Measurements from ENCODE around the gene KDM4D.
"Not testable (repeated sequence)": the region's sequence is repeated elsewhere in the genome, so short reads cannot be mapped to it uniquely, and the experiment has no call there.

Gene KDM4D

GRCh38 chr11:95003716-95004115 is 30.2 kb downstream of the KDM4D start:
- CTCF ChIA-PET: no interaction called here
- POLR2A ChIA-PET: no interaction called here
- DNase-seq (ENCODE audit: extremely low spot score): no peak
- TF ChIP-seq FOXK2 (IDR thresholded peaks at IDR 0.05) (no peak), CTBP1 (IDR thresholded peaks at IDR 0.05; ENCODE audit: borderline replicate concordance) (no peak), NFRKB (IDR thresholded peaks at IDR 0.05) (no peak), LEF1 (IDR thresholded peaks at IDR 0.05; ENCODE audit: borderline replicate concordance) (no peak), HDGF (IDR thresholded peaks at IDR 0.05; ENCODE audit: borderline replicate concordance) (no peak), BHLHE40 (IDR thresholded peaks at IDR 0.05; ENCODE audit: borderline replicate concordance) (no peak), FOXM1 (IDR thresholded peaks at IDR 0.05; ENCODE audit: borderline replicate concordance) (no peak), ZNF384 (IDR thresholded peaks at IDR 0.05) (no peak), SP1 (IDR thresholded peaks at IDR 0.05) (no peak), ARNT (IDR thresholded peaks at IDR 0.05) (no peak), SUZ12 (IDR thresholded peaks at IDR 0.05) (no peak), TARDBP (IDR thresholded peaks at IDR 0.05) (no peak)

GRCh38 chr11:95005642-95006041 is 32.1 kb downstream of the KDM4D start:
- no peak for DNase-seq (ENCODE audit: extremely low spot score)
- TF ChIP-seq TARDBP (IDR thresholded peaks at IDR 0.05): no peak
- TF ChIP-seq ELF4 (IDR thresholded peaks at IDR 0.05): no peak
- TF ChIP-seq LEF1 (IDR thresholded peaks at IDR 0.05; ENCODE audit: borderline replicate concordance): no peak
- TF ChIP-seq FOXA1 (IDR thresholded peaks at IDR 0.05): no peak
- TF ChIP-seq CTBP1 (IDR thresholded peaks at IDR 0.05; ENCODE audit: borderline replicate concordance): no peak
- TF ChIP-seq PKNOX1 (IDR thresholded peaks at IDR 0.05): no peak
- no peak for TF ChIP-seq BHLHE40 (IDR thresholded peaks at IDR 0.05; ENCODE audit: borderline replicate concordance)
- TF ChIP-seq ARNT (IDR thresholded peaks at IDR 0.05): no peak
- TF ChIP-seq SUZ12 (IDR thresholded peaks at IDR 0.05): no peak
- TF ChIP-seq SP1 (IDR thresholded peaks at IDR 0.05): no peak
- TF ChIP-seq ZNF384 (IDR thresholded peaks at IDR 0.05): no peak
- TF ChIP-seq HDGF (IDR thresholded peaks at IDR 0.05; ENCODE audit: borderline replicate concordance): no peak
- TF ChIP-seq FOXM1 (IDR thresholded peaks at IDR 0.05; ENCODE audit: borderline replicate concordance): no peak
- no peak for TF ChIP-seq L3MBTL2 (conservative IDR thresholded peaks at IDR 0.05)
- no peak for TF ChIP-seq FOXK2 (IDR thresholded peaks at IDR 0.05)
- no peak for TF ChIP-seq NFRKB (IDR thresholded peaks at IDR 0.05)
- ChIA-PET CTCF (no interaction called here), POLR2A (no interaction called here)

DNA sequence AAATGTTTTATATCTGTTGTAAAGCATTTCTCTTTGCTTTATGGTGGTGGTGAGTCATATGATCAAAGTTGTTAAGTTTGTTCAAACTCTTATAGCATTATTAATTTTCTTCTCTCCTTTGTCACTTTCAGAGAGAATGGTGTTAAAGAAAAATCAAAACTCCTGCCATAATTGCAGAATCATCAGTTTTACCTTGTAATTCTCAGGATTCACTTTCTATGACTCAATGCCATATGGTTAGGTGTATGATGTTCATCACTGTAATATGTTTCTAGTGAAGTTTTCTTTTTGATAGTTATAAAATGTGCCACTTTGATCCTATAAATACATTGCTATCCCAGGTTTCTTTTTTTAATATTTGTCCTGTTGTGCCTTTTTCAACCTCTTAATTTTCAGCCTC is 37.9 kb downstream of the KDM4D start:
- ChIA-PET POLR2A (no interaction called here), CTCF (no interaction called here)
- TF ChIP-seq PKNOX1 (IDR thresholded peaks at IDR 0.05): no peak
- TF ChIP-seq FOXA1 (IDR thresholded peaks at IDR 0.05): no peak
- TF ChIP-seq L3MBTL2 (conservative IDR thresholded peaks at IDR 0.05): no peak
- TF ChIP-seq CTBP1 (IDR thresholded peaks at IDR 0.05; ENCODE audit: borderline replicate concordance): no peak
- TF ChIP-seq SUZ12 (IDR thresholded peaks at IDR 0.05): no peak
- TF ChIP-seq TARDBP (IDR thresholded peaks at IDR 0.05): no peak
- no peak for TF ChIP-seq SP1 (IDR thresholded peaks at IDR 0.05)
- no peak for DNase-seq (ENCODE audit: extremely low spot score)

GRCh38 chr11:95014184-95014821 is 40.8 kb downstream of the KDM4D start:
- CTCF ChIA-PET: no interaction called here
- no peak for DNase-seq (ENCODE audit: extremely low spot score)
- TF ChIP-seq PKNOX1 (IDR thresholded peaks at IDR 0.05): no peak
- no peak for TF ChIP-seq LEF1 (IDR thresholded peaks at IDR 0.05; ENCODE audit: borderline replicate concordance)
- no peak for TF ChIP-seq ARNT (IDR thresholded peaks at IDR 0.05)
- TF ChIP-seq SP1 (IDR thresholded peaks at IDR 0.05): no peak
- no peak for TF ChIP-seq HDGF (IDR thresholded peaks at IDR 0.05; ENCODE audit: borderline replicate concordance)
- TF ChIP-seq FOXA1 (IDR thresholded peaks at IDR 0.05): no peak
- no peak for TF ChIP-seq FOXM1 (IDR thresholded peaks at IDR 0.05; ENCODE audit: borderline replicate concordance)
- TF ChIP-seq ZNF384 (IDR thresholded peaks at IDR 0.05): no peak
- no peak for TF ChIP-seq CTBP1 (IDR thresholded peaks at IDR 0.05; ENCODE audit: borderline replicate concordance)
- TF ChIP-seq L3MBTL2 (conservative IDR thresholded peaks at IDR 0.05): no peak
- TF ChIP-seq SUZ12 (IDR thresholded peaks at IDR 0.05): no peak
- no peak for TF ChIP-seq NFRKB (IDR thresholded peaks at IDR 0.05)
- TF ChIP-seq ELF4 (IDR thresholded peaks at IDR 0.05): no peak
- TF ChIP-seq TARDBP (IDR thresholded peaks at IDR 0.05): no peak
- POLR2A ChIA-PET: no interaction called here

DNA sequence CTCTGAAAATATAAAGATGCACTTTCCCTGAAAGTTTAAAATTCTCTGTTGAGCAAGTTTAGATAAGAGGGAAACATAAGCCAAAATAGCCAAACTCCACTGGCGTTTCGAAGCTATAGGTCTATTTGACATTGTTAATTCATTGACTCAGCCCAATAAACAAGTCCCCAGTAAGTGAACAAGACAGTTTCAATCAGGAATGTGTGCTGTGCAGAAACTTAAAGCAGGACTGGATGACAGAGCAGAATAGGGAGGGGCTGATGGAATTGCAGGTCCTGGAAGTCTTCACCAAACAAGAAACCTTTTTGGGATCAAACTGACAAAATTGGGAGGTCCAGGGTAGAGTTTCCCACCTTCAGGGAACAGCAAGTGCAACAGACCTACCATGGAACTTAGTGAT is 42.6 kb downstream of the KDM4D start:
- ChIA-PET POLR2A (no interaction called here), CTCF (interaction anchor here (0.5 kb wide), 1 partner anchor 245 kb away, joined by 3 read pairs; no protein-coding TSS in a partner anchor)
- no peak for TF ChIP-seq BHLHE40 (IDR thresholded peaks at IDR 0.05; ENCODE audit: borderline replicate concordance)
- TF ChIP-seq L3MBTL2 (conservative IDR thresholded peaks at IDR 0.05): no peak
- no peak for TF ChIP-seq LEF1 (IDR thresholded peaks at IDR 0.05; ENCODE audit: borderline replicate concordance)
- TF ChIP-seq TARDBP (IDR thresholded peaks at IDR 0.05): no peak
- no peak for DNase-seq (ENCODE audit: extremely low spot score)

GRCh38 chr11:95021468-95021867 is 48.0 kb downstream of the KDM4D start:
- CTCF ChIA-PET; DNase-seq (ENCODE audit: extremely low spot score); POLR2A ChIA-PET: not testable (repeated sequence)

- TF ChIP-seq NFRKB (IDR thresholded peaks at IDR 0.05) (no peak), SP1 (IDR thresholded peaks at IDR 0.05) (no peak), BHLHE40 (IDR thresholded peaks at IDR 0.05; ENCODE audit: borderline replicate concordance) (no peak), ZNF384 (IDR thresholded peaks at IDR 0.05) (no peak), HDGF (IDR thresholded peaks at IDR 0.05; ENCODE audit: borderline replicate concordance) (no peak), SUZ12 (IDR thresholded peaks at IDR 0.05) (no peak), FOXK2 (IDR thresholded peaks at IDR 0.05) (no peak), FOXM1 (IDR thresholded peaks at IDR 0.05; ENCODE audit: borderline replicate concordance) (no peak), TARDBP (IDR thresholded peaks at IDR 0.05) (no peak)
- no peak for DNase-seq (ENCODE audit: extremely low spot score)
- POLR2A ChIA-PET: no interaction called here
- CTCF ChIA-PET: no interaction called here
Measured at GRCh38 chr11:95024958-95025357, 51.4 kb downstream of the KDM4D start, which contains the start of gene KDM4E. Gene KDM4E, plus strand, starts transcription at chr11:95025258. Its CDS starts 300 bp downstream, at chr11:95025558.

GRCh38 chr11:95025594-95025993 is 52.1 kb downstream of the KDM4D start:
- DNase-seq (ENCODE audit: extremely low spot score); CTCF ChIA-PET; POLR2A ChIA-PET: not testable (repeated sequence)

Measured in HEK293T (cell line).